ENCODE measurements around the gene SLC40A1. TPM values are rescaled to one million over a fixed set of nuclear protein-coding genes. Genes with fewer than 3 reads are reported as not detected.

The SLC40A1 gene
- total and polyA plus RNA-seq, 5 experiments from 2014 or later, result 18.2 to 40.3 (median 33.8) TPM

GRCh38 chr2:189527041-189527750 is 53.4 kb downstream of the SLC40A1 start:
- no peaks in the 10 kb centered on the region for H3K36me3 Mint-ChIP-seq
- no peak overlapping the region for H3K27ac Mint-ChIP-seq
- no peak overlapping the region for H3K4me3 Mint-ChIP-seq
- H3K9me3 Mint-ChIP-seq, result peaks cover 0 to 2% (median 0%) of the 10 kb centered on the region in 9 donors
- H3K4me1 Mint-ChIP-seq, result peaks cover 0 to 2% (median 0%) of the 10 kb centered on the region in 4 donors
- DNase-seq (no peak), ATAC-seq (no peak)
- peaks cover 0 to 7% (median 4%) of the 10 kb centered on the region in 5 donors for H3K27me3 Mint-ChIP-seq
- POLR2A ChIA-PET, result interaction anchor here (0.6 kb wide), 1 partner anchor 804 kb away, joined by 4 read pairs; no protein-coding TSS in a partner anchor

GRCh38 chr2:189526241-189526640 is 54.3 kb downstream of the SLC40A1 start:
- H3K4me3 Mint-ChIP-seq, result no peak overlapping the region
- POLR2A ChIA-PET, result interaction anchor here (0.7 kb wide), 1 partner anchor 22 kb away, joined by 3 read pairs; no protein-coding TSS in a partner anchor
- H3K36me3 Mint-ChIP-seq, result no peaks in the 10 kb centered on the region
- H3K4me1 Mint-ChIP-seq, result peaks cover 0 to 2% (median 0%) of the 10 kb centered on the region in 4 donors
- DNase-seq, result no peak
- H3K27ac Mint-ChIP-seq, result no peak overlapping the region
- H3K9me3 Mint-ChIP-seq, result peaks cover 0 to under 1% (median 0%) of the 10 kb centered on the region in 9 donors
- no peak for ATAC-seq
- peaks cover 0 to 7% (median 3%) of the 10 kb centered on the region in 5 donors for H3K27me3 Mint-ChIP-seq

GRCh38 chr2:189524746-189525145 is 55.8 kb downstream of the SLC40A1 start:
- no peak overlapping the region for H3K4me3 Mint-ChIP-seq
- peaks cover 0 to 4% (median 1%) of the 10 kb centered on the region in 5 donors for H3K27me3 Mint-ChIP-seq
- POLR2A ChIA-PET, result no interaction called here
- ATAC-seq (no peak), DNase-seq (no peak)
- H3K27ac Mint-ChIP-seq, result no peak overlapping the region
- no peaks in the 10 kb centered on the region for H3K36me3 Mint-ChIP-seq
- no peaks in the 10 kb centered on the region for H3K9me3 Mint-ChIP-seq
- H3K4me1 Mint-ChIP-seq, result peaks cover 0 to 2% (median 0%) of the 10 kb centered on the region in 4 donors

DNA sequence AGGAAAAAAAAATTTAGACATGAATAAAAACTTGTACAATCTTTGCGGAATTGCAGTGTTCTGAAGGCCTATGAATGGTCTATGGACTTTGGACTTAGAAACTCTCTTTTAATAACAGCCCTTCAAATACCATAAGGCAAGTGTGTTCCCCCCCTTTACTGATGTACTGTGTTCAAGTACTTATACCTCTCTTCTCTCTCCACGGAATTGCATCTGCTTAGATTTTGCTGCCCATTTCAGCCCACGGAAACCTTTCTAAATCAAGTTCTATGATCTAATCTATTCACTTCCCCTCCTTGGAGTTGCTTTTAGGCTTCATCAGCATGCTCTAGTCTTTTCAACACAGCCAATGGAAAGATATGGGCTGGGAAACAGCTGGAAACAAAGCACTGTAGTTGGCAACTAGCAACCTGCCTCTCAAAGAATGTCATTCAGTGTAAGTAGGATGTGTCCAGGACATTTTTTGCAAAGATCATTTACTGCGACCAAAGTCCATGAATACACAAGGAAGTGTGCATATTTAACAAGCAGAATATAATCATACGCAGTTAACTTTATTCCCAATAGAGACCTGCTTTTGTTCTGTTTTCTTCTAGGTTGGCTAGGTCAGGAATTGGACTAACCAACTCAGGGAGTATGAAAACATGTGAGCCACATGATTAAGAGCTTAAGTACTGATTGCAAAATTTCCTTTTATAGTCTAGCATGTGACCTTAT is 58.0 kb downstream of the SLC40A1 start:
- DNase-seq, result no peak
- H3K4me3 Mint-ChIP-seq, result no peak overlapping the region
- peaks cover 0 to 2% (median 0%) of the 10 kb centered on the region in 4 donors for H3K4me1 Mint-ChIP-seq
- peaks cover 0 to 4% (median 1%) of the 10 kb centered on the region in 5 donors for H3K27me3 Mint-ChIP-seq
- H3K27ac Mint-ChIP-seq, result no peak overlapping the region
- H3K36me3 Mint-ChIP-seq, result peaks cover 0 to 1% (median 0%) of the 10 kb centered on the region in 3 donors
- H3K9me3 Mint-ChIP-seq, result no peaks in the 10 kb centered on the region
- POLR2A ChIA-PET, result no interaction called here
- no peak for ATAC-seq

DNA sequence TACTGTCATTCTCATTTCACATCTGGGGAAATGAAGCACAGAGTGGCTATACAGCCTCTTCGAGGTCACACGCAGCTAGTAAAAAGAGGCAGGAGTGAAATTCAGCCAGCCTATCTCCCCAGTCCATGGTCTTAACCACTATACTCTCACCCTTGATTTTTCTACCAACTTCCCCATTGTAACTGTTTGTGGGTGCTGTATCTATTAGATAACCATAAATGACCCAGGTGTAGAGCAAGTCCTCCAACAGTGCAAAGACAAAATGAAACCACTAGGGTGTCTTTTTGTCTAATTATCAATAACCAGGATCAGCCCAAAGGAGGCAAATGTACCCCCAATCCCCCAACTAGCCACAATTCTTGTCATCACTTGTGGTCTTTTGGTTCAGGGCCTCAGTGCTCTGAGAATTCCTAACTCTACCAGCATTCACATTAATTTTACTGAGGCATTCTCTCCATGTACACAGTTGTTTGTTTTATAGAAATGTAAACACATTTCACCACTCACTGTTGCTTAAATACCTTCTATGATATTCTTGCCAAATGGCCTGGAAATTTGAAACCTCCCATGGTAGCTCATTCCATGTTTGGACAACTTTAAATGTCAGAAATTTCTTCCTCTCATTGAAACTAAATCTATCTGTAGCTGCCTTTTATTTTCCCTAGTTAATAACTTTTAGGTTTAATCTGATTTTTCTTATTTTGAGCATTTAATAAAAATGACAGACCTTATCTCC is 58.7 kb downstream of the SLC40A1 start:
- POLR2A ChIA-PET, result no interaction called here
- ATAC-seq (no peak), DNase-seq (no peak)
- peaks cover 0 to 7% (median 4%) of the 10 kb centered on the region in 3 donors for H3K36me3 Mint-ChIP-seq
- no peak overlapping the region for H3K27ac Mint-ChIP-seq
- H3K4me3 Mint-ChIP-seq, result no peak overlapping the region
- H3K9me3 Mint-ChIP-seq, result peaks cover 0 to 6% (median 0%) of the 10 kb centered on the region in 9 donors
- peaks cover 0 to 6% (median 1%) of the 10 kb centered on the region in 5 donors for H3K27me3 Mint-ChIP-seq
- H3K4me1 Mint-ChIP-seq, result peaks cover 0 to 2% (median 0%) of the 10 kb centered on the region in 4 donors

DNA sequence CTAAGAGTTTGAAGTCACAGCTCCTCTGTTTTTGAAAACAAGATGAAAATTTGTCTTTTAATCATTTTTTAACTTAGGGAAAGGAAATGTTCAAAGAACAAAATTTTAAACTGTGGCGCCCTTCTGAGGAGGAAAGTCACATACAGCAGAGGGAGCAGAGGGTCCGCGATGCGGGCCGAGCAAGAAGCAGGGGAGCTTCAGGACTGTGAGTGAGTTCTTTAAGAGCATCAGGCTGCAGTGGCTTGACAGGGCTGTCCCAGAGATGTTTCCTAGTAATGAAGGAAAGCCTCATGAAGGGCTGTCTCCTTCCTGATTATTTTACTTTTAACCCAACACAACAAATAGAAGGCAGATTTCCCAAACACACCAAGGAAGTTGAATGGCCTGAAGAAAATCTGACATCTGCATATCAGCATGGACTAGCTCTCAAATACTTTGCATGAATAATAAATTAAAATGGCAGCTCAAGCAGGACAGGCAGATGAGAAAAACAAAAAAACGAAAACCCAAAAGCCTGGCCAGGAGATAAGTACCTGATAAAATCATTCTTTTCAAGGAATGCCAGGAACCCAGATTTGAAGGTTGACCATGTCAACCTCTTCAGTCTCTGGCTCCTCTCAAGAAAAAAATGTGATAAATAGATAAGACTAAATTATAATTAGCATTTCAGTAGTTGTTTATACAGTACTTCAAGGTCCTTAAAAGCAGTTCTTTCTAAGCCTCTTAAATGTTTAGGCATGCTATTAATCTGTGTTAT is 60.8 kb downstream of the SLC40A1 start:
- no peak for DNase-seq
- ATAC-seq, result no peak
- Mint-ChIP-seq H3K36me3 (peaks cover 0 to 7% (median 7%) of the 10 kb centered on the region in 3 donors), H3K4me3 (no peak overlapping the region), H3K9me3 (peaks cover 0 to 6% (median 0%) of the 10 kb centered on the region in 9 donors), H3K27ac (no peak overlapping the region), H3K27me3 (peaks cover 0 to 5% (median 0%) of the 10 kb centered on the region in 5 donors), H3K4me1 (peaks cover 0 to 2% (median 0%) of the 10 kb centered on the region in 4 donors)
- POLR2A ChIA-PET, result no interaction called here

DNA sequence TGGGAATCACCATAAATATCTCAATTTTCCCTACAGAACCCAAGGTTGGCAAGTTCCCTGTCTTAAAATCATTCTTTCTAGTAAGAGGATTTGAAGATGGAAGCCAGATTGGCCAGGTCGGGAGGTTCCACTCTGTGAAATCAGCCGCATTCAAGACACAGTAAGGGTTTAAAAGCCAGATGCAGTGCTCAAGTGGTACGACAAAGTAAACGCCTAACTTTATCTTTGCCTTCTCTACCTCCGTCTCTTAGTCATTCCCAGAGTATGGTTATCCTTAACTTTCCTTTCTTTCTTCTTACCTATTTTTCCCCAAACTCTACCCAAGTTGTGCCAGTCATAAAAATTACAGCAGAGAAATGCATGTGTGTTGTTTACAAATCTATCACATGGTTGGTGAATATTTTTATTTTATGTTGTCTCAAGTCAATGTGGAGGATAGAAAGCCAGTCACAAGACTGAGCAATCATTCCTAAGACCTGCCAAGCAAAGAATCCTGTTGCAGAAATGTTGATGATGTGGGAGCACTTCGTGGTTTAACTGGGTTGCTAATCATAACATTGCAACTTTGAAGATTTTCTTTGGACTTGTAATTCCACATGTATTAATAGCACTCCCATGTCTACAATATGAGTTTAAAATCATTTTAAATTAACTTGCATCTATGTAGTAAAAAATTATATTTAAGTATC is 62.6 kb downstream of the SLC40A1 start:
- H3K27me3 Mint-ChIP-seq, result peaks cover 0 to 5% (median 5%) of the 10 kb centered on the region in 5 donors
- H3K9me3 Mint-ChIP-seq, result peaks cover 0 to 6% (median 0%) of the 10 kb centered on the region in 9 donors
- DNase-seq (no peak), ATAC-seq (no peak)
- POLR2A ChIA-PET, result no interaction called here
- peaks cover 0 to 7% (median 7%) of the 10 kb centered on the region in 3 donors for H3K36me3 Mint-ChIP-seq
- peaks cover 0 to 2% (median 0%) of the 10 kb centered on the region in 4 donors for H3K4me1 Mint-ChIP-seq
- no peak overlapping the region for H3K27ac Mint-ChIP-seq
- H3K4me3 Mint-ChIP-seq, result no peak overlapping the region

GRCh38 chr2:189516546-189516945 is 64.0 kb downstream of the SLC40A1 start:
- Mint-ChIP-seq H3K36me3 (peaks cover 0 to 7% (median 7%) of the 10 kb centered on the region in 3 donors), H3K27me3 (peaks cover 0 to 5% (median 5%) of the 10 kb centered on the region in 5 donors), H3K4me1 (peaks cover 0 to 2% (median 0%) of the 10 kb centered on the region in 4 donors), H3K9me3 (peaks cover 0 to 6% (median 0%) of the 10 kb centered on the region in 9 donors), H3K4me3 (no peak overlapping the region), H3K27ac (no peak overlapping the region)
- DNase-seq (no peak), ATAC-seq (no peak)
- POLR2A ChIA-PET, result no interaction called here

DNA sequence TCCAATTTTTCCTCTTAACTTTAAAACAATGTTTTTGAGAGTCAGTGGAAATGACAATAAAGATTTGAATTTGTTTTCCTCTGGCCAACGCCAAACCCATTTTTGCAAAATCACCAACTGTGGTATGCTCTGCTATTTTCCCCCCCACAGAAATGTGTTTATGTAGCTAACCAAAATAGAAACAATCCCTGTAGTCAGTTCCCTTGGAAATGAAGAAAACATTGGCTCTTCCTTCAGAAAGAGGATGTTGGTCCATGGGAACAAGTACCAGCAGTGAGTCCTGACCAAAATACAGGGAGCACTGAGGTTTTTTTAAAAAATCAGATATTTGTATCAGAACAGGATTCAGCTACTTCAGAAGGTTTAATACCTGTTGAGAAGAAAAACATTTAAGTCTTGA is 65.3 kb downstream of the SLC40A1 start:
- ATAC-seq, result no peak
- Mint-ChIP-seq H3K36me3 (peaks cover 0 to 7% (median 7%) of the 10 kb centered on the region in 3 donors), H3K4me1 (peaks cover 0 to 2% (median 0%) of the 10 kb centered on the region in 4 donors), H3K27me3 (peaks cover 0 to 5% (median 5%) of the 10 kb centered on the region in 5 donors), H3K27ac (no peak overlapping the region), H3K9me3 (peaks cover 0 to 6% (median 0%) of the 10 kb centered on the region in 9 donors), H3K4me3 (no peak overlapping the region)
- POLR2A ChIA-PET, result no interaction called here
- DNase-seq, result no peak

GRCh38 chr2:189514104-189514503 is 66.5 kb downstream of the SLC40A1 start:
- Mint-ChIP-seq H3K36me3 (peaks cover 0 to 11% (median 7%) of the 10 kb centered on the region in 3 donors), H3K4me3 (no peak overlapping the region), H3K4me1 (peaks cover 0 to 2% (median 0%) of the 10 kb centered on the region in 4 donors), H3K9me3 (peaks cover 0 to 11% (median 3%) of the 10 kb centered on the region in 9 donors), H3K27me3 (peaks cover 0 to 5% (median 5%) of the 10 kb centered on the region in 5 donors), H3K27ac (no peak overlapping the region)
- DNase-seq, result no peak
- POLR2A ChIA-PET, result no interaction called here
- ATAC-seq, result no peak

DNA sequence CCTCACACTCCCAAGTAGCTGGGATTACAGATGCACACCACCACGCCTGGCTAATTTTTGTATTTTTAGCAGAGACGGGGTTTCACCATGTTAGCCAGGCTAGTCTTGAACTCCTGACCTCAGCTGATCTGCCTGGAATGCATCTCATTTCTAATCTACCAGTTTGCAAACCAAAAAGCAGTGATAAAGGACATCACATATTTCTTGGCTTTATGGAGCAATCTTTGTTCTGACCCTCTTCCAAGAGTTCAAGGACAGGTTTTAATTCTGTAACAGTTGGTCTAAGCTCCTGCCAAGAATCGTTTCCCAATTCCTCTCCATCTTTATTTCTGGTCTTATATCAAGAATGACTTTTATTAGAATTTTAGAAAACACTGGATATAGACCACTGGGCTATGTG is 67.7 kb downstream of the SLC40A1 start:
- no peak overlapping the region for H3K4me3 Mint-ChIP-seq
- H3K9me3 Mint-ChIP-seq, result peaks cover 0 to 23% (median 7%) of the 10 kb centered on the region in 9 donors
- H3K27me3 Mint-ChIP-seq, result peaks cover 0 to 5% (median 3%) of the 10 kb centered on the region in 5 donors
- no peak for ATAC-seq
- POLR2A ChIA-PET, result no interaction called here
- no peak for DNase-seq
- peaks cover 0 to 16% (median 7%) of the 10 kb centered on the region in 3 donors for H3K36me3 Mint-ChIP-seq
- H3K27ac Mint-ChIP-seq, result no peak overlapping the region
- H3K4me1 Mint-ChIP-seq, result peaks cover 0 to 2% (median 0%) of the 10 kb centered on the region in 4 donors

Data from naive thymus-derived CD8-positive, alpha-beta T cell (primary cell).